DND-41 (cell line): Measurements from ENCODE around the gene KCNG2.
A peak's percentile ranks its signal among the peaks of the same experiment; 100 is the strongest.

Experiments used
- ATAC-seq: fragments of 200-7000 bp; cut with Tn5 transposase; 3 replicates; pipeline ENCODE4 v1.9.1; 2021; ENCODE audit warnings: low read depth; ENCODE audit not compliant: insufficient read depth
- DNase-seq: peaks from one replicate; pipeline ENCODE4 v3.0.0-alpha.2; 2020
- H2AFZ ChIP-seq: 2 replicates; pipeline ENCODE4 v1.6.0; 2012; ENCODE audit warnings: low read depth, low read length
- H3K27ac ChIP-seq: 2 replicates; pipeline ENCODE4 v1.5.1; 2012; ENCODE audit warnings: low read length, inconsistent platforms
- H3K27me3 ChIP-seq: fragments of 200-600 bp; sonication (generic); 2 replicates; pipeline ENCODE4 v1.6.0; 2012; ENCODE audit warnings: low read length, mild to moderate bottlenecking, inconsistent platforms; ENCODE audit not compliant: insufficient read depth, poor library complexity
- H3K36me3 ChIP-seq: 2 replicates; pipeline ENCODE4 v1.5.1; 2012; ENCODE audit warnings: low read length, inconsistent platforms; ENCODE audit not compliant: insufficient read depth
- H3K4me1 ChIP-seq: 2 replicates; pipeline ENCODE4 v1.5.1; 2012; ENCODE audit warnings: mild to moderate bottlenecking, low read length; ENCODE audit not compliant: insufficient read depth
- H3K4me2 ChIP-seq: 2 replicates; pipeline ENCODE4 v1.6.0; 2012; ENCODE audit warnings: mild to moderate bottlenecking, moderate library complexity, low read length, inconsistent platforms; ENCODE audit not compliant: insufficient read depth
- H3K4me3 ChIP-seq, 2 experiments: fragments of 200-600 bp in 1 of 2; shearing (Covaris generic) in 1 of 2; 2 replicates each; pipeline ENCODE4 v1.5.1; 2012 to 2016; ENCODE audit warnings: inconsistent platforms in 2 of 2, low read length in 2 of 2, mild to moderate bottlenecking in 2 of 2, low read depth in 1 of 2, moderate library complexity in 1 of 2
- H3K79me2 ChIP-seq: 2 replicates; pipeline ENCODE4 v1.6.0; 2012; ENCODE audit warnings: low read length, inconsistent platforms; ENCODE audit not compliant: insufficient read depth
- H3K9ac ChIP-seq: 2 replicates; pipeline ENCODE4 v1.6.0; 2012; ENCODE audit warnings: low read depth, mild to moderate bottlenecking, inconsistent platforms, low read length, moderate library complexity
- H3K9me3 ChIP-seq: 2 replicates; pipeline ENCODE4 v1.5.1; 2012; ENCODE audit warnings: low read length, moderate library complexity, mild to moderate bottlenecking, inconsistent platforms; ENCODE audit not compliant: insufficient read depth, severe bottlenecking
- H4K20me1 ChIP-seq: 2 replicates; pipeline ENCODE4 v1.6.0; 2012; ENCODE audit warnings: low read length; ENCODE audit not compliant: insufficient read depth
- EZH2 ChIP-seq: IDR thresholded peaks from 3 replicates; pipeline ENCODE4 v1.6.1; 2012; ENCODE audit warnings: borderline replicate concordance, low read depth, mild to moderate bottlenecking, moderate library complexity, low read length, inconsistent platforms; ENCODE audit not compliant: severe bottlenecking
- TF ChIP-seq, protein P1 (sequence below): IDR thresholded peaks from 2 replicates; pipeline ENCODE4 v1.5.1; 2012; ENCODE audit warnings: borderline replicate concordance, low read length, moderate library complexity, mild to moderate bottlenecking; ENCODE audit not compliant: poor library complexity, severe bottlenecking; ENCODE audit errors: extremely low read depth

Gene KCNG2

DNA sequence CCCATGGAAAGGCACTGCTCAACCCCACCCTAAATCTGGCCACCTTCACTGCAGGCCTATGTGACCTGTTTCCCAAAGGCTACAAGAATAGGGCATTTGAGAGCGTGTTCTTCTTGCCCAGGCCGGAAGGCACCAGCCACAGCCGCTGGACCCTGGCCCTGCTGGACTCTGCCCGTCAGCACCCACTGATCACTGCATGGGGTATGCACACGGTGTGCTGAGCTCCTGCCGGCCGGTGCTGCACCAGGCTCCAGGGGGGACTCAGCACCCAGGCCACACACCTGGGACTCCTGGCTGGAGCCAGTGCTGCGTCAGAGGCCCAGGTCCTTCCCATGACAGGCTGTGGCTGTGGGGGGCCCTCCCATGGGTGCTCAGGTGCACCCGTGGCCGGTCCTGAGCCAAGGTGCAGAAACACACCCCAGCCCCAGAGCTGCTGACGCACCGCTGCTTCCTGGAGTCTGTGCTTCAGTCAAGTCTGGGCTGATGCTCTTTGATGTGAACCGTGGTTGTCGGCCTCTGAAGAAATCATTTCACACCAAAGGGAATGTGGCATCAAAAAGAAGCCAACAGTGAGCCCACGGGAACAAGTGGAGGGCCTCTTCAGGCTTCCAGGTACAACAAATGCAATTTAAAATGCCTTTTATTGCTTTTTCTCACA is 6.5 kb downstream of the KCNG2 start:
- Histone ChIP-seq H3K9ac (no peak overlapping the region), H2AFZ (no peak overlapping the region), H3K4me2 (no peak overlapping the region), H3K27ac (peak overlapping the region; percentile 54; the same call in 1 of the 2 replicates), H3K4me1 (peaks cover 36% of the 10 kb centered on the region), H4K20me1 (no peaks in the 10 kb centered on the region), H3K9me3 (no peaks in the 10 kb centered on the region), H3K27me3 (no peaks in the 10 kb centered on the region), H3K36me3 (no peaks in the 10 kb centered on the region), H3K79me2 (no peaks in the 10 kb centered on the region), H3K4me3 (no peak overlapping the region)
- DNase-seq (peak; percentile 45), ATAC-seq (peak; percentile 63)
- no peak for TF ChIP-seq EZH2
- TF ChIP-seq, protein P1, sequence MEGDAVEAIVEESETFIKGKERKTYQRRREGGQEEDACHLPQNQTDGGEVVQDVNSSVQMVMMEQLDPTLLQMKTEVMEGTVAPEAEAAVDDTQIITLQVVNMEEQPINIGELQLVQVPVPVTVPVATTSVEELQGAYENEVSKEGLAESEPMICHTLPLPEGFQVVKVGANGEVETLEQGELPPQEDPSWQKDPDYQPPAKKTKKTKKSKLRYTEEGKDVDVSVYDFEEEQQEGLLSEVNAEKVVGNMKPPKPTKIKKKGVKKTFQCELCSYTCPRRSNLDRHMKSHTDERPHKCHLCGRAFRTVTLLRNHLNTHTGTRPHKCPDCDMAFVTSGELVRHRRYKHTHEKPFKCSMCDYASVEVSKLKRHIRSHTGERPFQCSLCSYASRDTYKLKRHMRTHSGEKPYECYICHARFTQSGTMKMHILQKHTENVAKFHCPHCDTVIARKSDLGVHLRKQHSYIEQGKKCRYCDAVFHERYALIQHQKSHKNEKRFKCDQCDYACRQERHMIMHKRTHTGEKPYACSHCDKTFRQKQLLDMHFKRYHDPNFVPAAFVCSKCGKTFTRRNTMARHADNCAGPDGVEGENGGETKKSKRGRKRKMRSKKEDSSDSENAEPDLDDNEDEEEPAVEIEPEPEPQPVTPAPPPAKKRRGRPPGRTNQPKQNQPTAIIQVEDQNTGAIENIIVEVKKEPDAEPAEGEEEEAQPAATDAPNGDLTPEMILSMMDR = no peak

DNA sequence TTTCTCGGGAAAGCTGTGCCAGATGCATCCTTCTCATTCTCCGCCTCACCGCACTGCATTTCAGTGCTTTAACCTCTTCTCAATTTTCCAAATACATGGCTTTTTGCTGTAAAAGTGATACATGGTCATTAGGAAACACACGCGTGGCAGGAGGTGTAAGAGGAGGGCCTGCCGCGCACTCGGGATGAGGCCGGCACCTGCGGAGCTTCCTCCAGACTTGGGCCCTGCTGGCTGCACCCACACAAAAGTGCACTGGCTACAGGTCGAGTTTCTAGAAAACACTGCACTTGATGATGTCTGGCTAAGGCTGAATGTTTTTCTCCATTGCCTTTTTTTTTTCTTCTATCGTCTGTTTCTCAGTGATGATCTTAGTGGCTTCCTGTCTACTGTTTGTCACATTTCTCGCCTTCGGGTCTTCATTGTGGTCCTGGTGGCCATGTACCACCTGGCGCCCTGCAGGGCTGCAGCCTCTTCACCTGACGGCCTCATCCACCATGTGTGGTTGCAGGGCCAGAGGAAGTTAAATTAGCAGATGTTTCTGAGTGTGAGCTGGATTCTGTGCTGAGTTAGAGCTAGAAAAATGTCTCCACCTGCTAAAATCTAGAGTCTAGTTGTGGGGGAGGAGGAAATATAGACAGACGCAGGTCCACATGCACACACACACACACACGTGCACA is 7.6 kb downstream of the KCNG2 start:
- Histone ChIP-seq H3K36me3 (no peaks in the 10 kb centered on the region), H3K4me1 (peaks cover 27% of the 10 kb centered on the region), H3K27ac (peak overlapping the region; percentile 70), H3K4me3 (no peak overlapping the region), H3K4me2 (no peak overlapping the region), H2AFZ (no peak overlapping the region), H4K20me1 (no peaks in the 10 kb centered on the region), H3K9me3 (no peaks in the 10 kb centered on the region), H3K79me2 (no peaks in the 10 kb centered on the region), H3K9ac (no peak overlapping the region), H3K27me3 (no peaks in the 10 kb centered on the region)
- DNase-seq (peak; percentile 54), ATAC-seq (peak; percentile 77)
- TF ChIP-seq, protein P1 = no peak
- no peak for TF ChIP-seq EZH2

GRCh38 chr18:79805926-79806487 is 8.3 kb downstream of the KCNG2 start:
- no peak for TF ChIP-seq EZH2
- TF ChIP-seq, protein P1 = no peak
- H3K27me3 ChIP-seq = no peaks in the 10 kb centered on the region
- no peaks in the 10 kb centered on the region for H4K20me1 ChIP-seq
- H3K4me1 ChIP-seq = peaks cover 27% of the 10 kb centered on the region
- H3K4me2 ChIP-seq = no peak overlapping the region
- no peaks in the 10 kb centered on the region for H3K9me3 ChIP-seq
- H3K27ac ChIP-seq = peak overlapping the region; percentile 70
- no peaks in the 10 kb centered on the region for H3K36me3 ChIP-seq
- no peak; the same call in 2 of the 3 replicates for ATAC-seq
- H3K9ac ChIP-seq = no peak overlapping the region
- H2AFZ ChIP-seq = no peak overlapping the region
- no peaks in the 10 kb centered on the region for H3K79me2 ChIP-seq
- no peak overlapping the region for H3K4me3 ChIP-seq
- no peak for DNase-seq
